ENCODE data around the gene GALNTL6. TPM values are rescaled to one million over a fixed set of nuclear protein-coding genes. Genes with fewer than 3 reads are reported as not detected.

The GALNTL6 gene
- total RNA-seq, 6 donors from 2014 or later = 0.26 to 18.9 TPM; not detected in 4

GRCh38 chr4:172698256-172698655 is 885.1 kb downstream of the GALNTL6 start:
- Histone ChIP-seq H3K4me1 (no peaks in the 10 kb centered on the region), H3K9me3 (no peaks in the 10 kb centered on the region), H3K36me3 (no peaks in the 10 kb centered on the region), H3K27ac (no peak overlapping the region), H3K27me3 (no peaks in the 10 kb centered on the region), H3K4me3 (no peak overlapping the region)
- TF ChIP-seq POLR2AphosphoS5 (IDR thresholded peaks at IDR 0.05) (no peak), CTCF (IDR thresholded peaks at IDR 0.05) (no peak), EP300 (IDR thresholded peaks at IDR 0.05) (no peak), POLR2A (IDR thresholded peaks at IDR 0.05) (no peak)
- ATAC-seq (ENCODE audit: low FRiP score in 2 of 2) (no peak), DNase-seq (no peak)
- 24 to 26% methylated on average over 4 of the region's 4 CpGs for WGBS, 2 donors

GRCh38 chr4:172705565-172705964 is 892.4 kb downstream of the GALNTL6 start:
- no peak for TF ChIP-seq CTCF (IDR thresholded peaks at IDR 0.05)
- no peak for TF ChIP-seq POLR2AphosphoS5 (IDR thresholded peaks at IDR 0.05)
- no peak for TF ChIP-seq EP300 (IDR thresholded peaks at IDR 0.05)
- no peak for TF ChIP-seq POLR2A (IDR thresholded peaks at IDR 0.05)
- no peak overlapping the region for H3K27ac ChIP-seq
- H3K36me3 ChIP-seq = no peaks in the 10 kb centered on the region
- DNase-seq (no peak), ATAC-seq (ENCODE audit: low FRiP score in 2 of 2) (no peak)
- H3K4me3 ChIP-seq = no peak overlapping the region
- no peaks in the 10 kb centered on the region for H3K4me1 ChIP-seq
- peaks cover 0 to 15% (median 13%) of the 10 kb centered on the region in 4 donors for H3K9me3 ChIP-seq
- no peaks in the 10 kb centered on the region for H3K27me3 ChIP-seq

- Histone ChIP-seq H3K36me3 (no peaks in the 10 kb centered on the region), H3K4me1 (no peaks in the 10 kb centered on the region), H3K27ac (no peak overlapping the region), H3K9me3 (peaks cover 0 to 15% (median 13%) of the 10 kb centered on the region in 4 donors), H3K27me3 (no peaks in the 10 kb centered on the region), H3K4me3 (no peak overlapping the region)
- DNase-seq (no peak), ATAC-seq (ENCODE audit: low FRiP score in 2 of 2) (no peak)
- TF ChIP-seq POLR2A (IDR thresholded peaks at IDR 0.05) (no peak), POLR2AphosphoS5 (IDR thresholded peaks at IDR 0.05) (no peak), CTCF (IDR thresholded peaks at IDR 0.05) (no peak), EP300 (IDR thresholded peaks at IDR 0.05) (no peak)
Observed at GRCh38 chr4:172706000-172706399, 892.8 kb downstream of the GALNTL6 start.

GRCh38 chr4:172707622-172708021 is 894.4 kb downstream of the GALNTL6 start:
- Histone ChIP-seq H3K36me3 (no peaks in the 10 kb centered on the region), H3K9me3 (peaks cover 0 to 15% (median 13%) of the 10 kb centered on the region in 4 donors), H3K4me1 (no peaks in the 10 kb centered on the region), H3K27me3 (no peaks in the 10 kb centered on the region), H3K27ac (no peak overlapping the region), H3K4me3 (no peak overlapping the region)
- TF ChIP-seq CTCF (IDR thresholded peaks at IDR 0.05) (no peak), EP300 (IDR thresholded peaks at IDR 0.05) (no peak), POLR2A (IDR thresholded peaks at IDR 0.05) (no peak), POLR2AphosphoS5 (IDR thresholded peaks at IDR 0.05) (no peak)
- 45 to 50% methylated on average over 1 of the region's 1 CpG for WGBS, 2 donors
- ATAC-seq (ENCODE audit: low FRiP score in 2 of 2) (no peak), DNase-seq (no peak)

GRCh38 chr4:172708184-172708583 is 895.0 kb downstream of the GALNTL6 start:
- Histone ChIP-seq H3K9me3 (peaks cover 0 to 15% (median 13%) of the 10 kb centered on the region in 4 donors), H3K4me1 (no peaks in the 10 kb centered on the region), H3K4me3 (no peak overlapping the region), H3K27ac (no peak overlapping the region), H3K36me3 (no peaks in the 10 kb centered on the region), H3K27me3 (no peaks in the 10 kb centered on the region)
- 67 to 68% methylated on average over 3 to 5 of the region's 5 CpGs for WGBS, 2 donors
- no peak for ATAC-seq (ENCODE audit: low FRiP score in 2 of 2)
- TF ChIP-seq EP300 (IDR thresholded peaks at IDR 0.05) (no peak), CTCF (IDR thresholded peaks at IDR 0.05) (no peak), POLR2A (IDR thresholded peaks at IDR 0.05) (no peak), POLR2AphosphoS5 (IDR thresholded peaks at IDR 0.05) (no peak)
- no peak for DNase-seq
